SK-N-MC (cell line): ENCODE data around the gene WDFY3.

Source experiments
- EZH2 ChIP-seq: fragments of 200-600 bp; sonication (generic); IDR thresholded peaks from one replicate; pipeline ENCODE4 v1.6.1; 2017; ENCODE audit warnings: antibody characterized with exemption
- FOXP2 ChIP-seq: optimal IDR thresholded peaks from 2 replicates; pipeline ENCODE3; 2011; ENCODE audit warnings: mild to moderate bottlenecking, moderate library complexity; ENCODE audit not compliant: insufficient read depth; ENCODE audit errors: extremely low read length, control extremely low read depth

DNA sequence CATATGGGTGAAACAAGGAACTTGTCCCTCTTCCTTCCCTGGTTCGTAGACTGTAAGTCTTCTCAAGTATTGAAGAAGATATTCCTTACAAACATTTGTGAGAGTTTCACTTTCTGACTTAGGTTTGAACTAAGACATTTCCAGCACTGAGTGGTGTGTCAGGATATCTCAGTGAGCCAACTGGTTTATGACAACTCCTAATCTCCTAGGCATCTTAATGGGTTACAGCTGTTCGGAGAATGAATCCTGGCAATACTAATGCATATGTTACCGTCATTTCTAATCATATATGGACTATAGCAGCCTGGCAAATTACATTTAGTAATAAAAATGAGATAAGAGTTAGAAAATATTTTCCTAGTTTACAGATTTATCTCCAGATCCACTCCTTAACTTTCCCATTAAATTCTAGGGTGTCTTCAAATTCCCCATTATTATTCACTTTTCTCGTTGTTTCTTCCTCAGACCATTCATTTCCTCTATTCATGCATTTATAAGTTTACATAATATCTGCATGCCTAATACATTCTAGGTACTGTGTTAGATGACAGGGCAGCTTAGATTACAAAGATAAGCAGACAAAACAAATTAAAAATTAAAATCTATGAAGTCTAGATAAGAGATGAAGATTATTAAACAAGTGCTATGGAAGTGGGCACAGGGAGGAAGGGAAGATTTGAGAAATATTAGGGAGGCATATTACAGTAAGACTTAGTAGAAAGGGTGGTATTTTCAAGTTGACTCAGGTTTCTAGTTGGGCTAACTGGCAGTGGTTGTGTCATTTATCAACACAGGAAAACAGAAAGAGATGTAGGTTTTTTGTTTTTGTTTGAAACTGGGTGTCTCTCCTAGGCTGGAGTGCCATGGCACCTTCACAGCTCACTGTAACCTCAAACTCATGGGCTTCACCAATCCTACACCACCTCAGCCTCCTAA lies 173.9 kb downstream of the WDFY3 start:
- TF ChIP-seq EZH2 (no peak), FOXP2 (peak; percentile 19)
